ENCODE data around the gene ZC3H12D. TPM values are rescaled to one million over a fixed set of nuclear protein-coding genes. Genes with fewer than 3 reads are reported as not detected.

Gene ZC3H12D
- total RNA-seq, 1 experiment from 2014 or later: not detected

GRCh38 chr6:149471801-149472200 lies 13.0 kb downstream of the ZC3H12D start:
- intact Hi-C loops (cut with micrococcal nuclease; ENCODE audit: unreplicated experiment): no loop called here
- H3K9me3 ChIP-seq (ENCODE audit: insufficient read depth, low read depth): no peaks in the 10 kb centered on the region
- POLR2A ChIA-PET (ENCODE audit: unreplicated experiment): no interaction called here

GRCh38 chr6:149470948-149471347 lies 13.9 kb downstream of the ZC3H12D start:
- H3K36me3 ChIP-seq (ENCODE audit: low read depth): no peaks in the 10 kb centered on the region
- H3K4me2 ChIP-seq: no peak overlapping the region
- no peaks in the 10 kb centered on the region for H3K27me3 ChIP-seq (ENCODE audit: insufficient read depth, low read depth)
- DNase-seq: no peak
- no peaks in the 10 kb centered on the region for H3K79me2 ChIP-seq (ENCODE audit: low read depth)
- no peaks in the 10 kb centered on the region for H3K4me1 ChIP-seq (replicated peaks; ENCODE audit: insufficient read depth)
- POLR2A ChIA-PET (ENCODE audit: unreplicated experiment): no interaction called here
- H4K20me1 ChIP-seq (ENCODE audit: insufficient read depth): no peaks in the 10 kb centered on the region
- no peaks in the 10 kb centered on the region for H3F3A ChIP-seq (ENCODE audit: insufficient read depth, low read depth)
- H3K9me3 ChIP-seq (ENCODE audit: insufficient read depth, low read depth): no peaks in the 10 kb centered on the region
- H2AFZ ChIP-seq: no peak overlapping the region
- no peaks in the 10 kb centered on the region for H3K9me2 ChIP-seq (ENCODE audit: insufficient read depth)
- TF ChIP-seq CTCF (conservative IDR thresholded peaks at IDR 0.05): no peak
- no peak for TF ChIP-seq EZH2 (IDR thresholded peaks at IDR 0.05; ENCODE audit: low read depth)
- BruUV-seq (replicated peaks): no TSS peak
- H3K4me3 ChIP-seq: no peak overlapping the region
- intact Hi-C loops (cut with micrococcal nuclease; ENCODE audit: unreplicated experiment): no loop called here
- no peak overlapping the region for H3K27ac ChIP-seq
- CTCF ChIA-PET: no interaction called here

More at GRCh38 chr6:149471801-149472200, 13.0 kb downstream of the ZC3H12D start:
- Histone ChIP-seq H3K27me3 (ENCODE audit: insufficient read depth, low read depth) (no peaks in the 10 kb centered on the region), H3K9me2 (ENCODE audit: insufficient read depth) (no peaks in the 10 kb centered on the region), H3K36me3 (ENCODE audit: low read depth) (no peaks in the 10 kb centered on the region), H3K27ac (no peak overlapping the region), H2AFZ (no peak overlapping the region), H3F3A (ENCODE audit: insufficient read depth, low read depth) (no peaks in the 10 kb centered on the region), H3K79me2 (ENCODE audit: low read depth) (no peaks in the 10 kb centered on the region), H3K4me1 (replicated peaks; ENCODE audit: insufficient read depth) (no peaks in the 10 kb centered on the region), H3K4me3 (no peak overlapping the region), H4K20me1 (ENCODE audit: insufficient read depth) (no peaks in the 10 kb centered on the region), H3K4me2 (no peak overlapping the region)
- no peak for TF ChIP-seq EZH2 (IDR thresholded peaks at IDR 0.05; ENCODE audit: low read depth)
- no peak for TF ChIP-seq CTCF (conservative IDR thresholded peaks at IDR 0.05)
- CTCF ChIA-PET: no interaction called here
- no TSS peak for BruUV-seq (replicated peaks)
- DNase-seq: no peak

- Histone ChIP-seq H2AFZ (no peak overlapping the region), H4K20me1 (ENCODE audit: insufficient read depth) (no peaks in the 10 kb centered on the region), H3K9me3 (ENCODE audit: insufficient read depth, low read depth) (no peaks in the 10 kb centered on the region), H3K79me2 (ENCODE audit: low read depth) (no peaks in the 10 kb centered on the region), H3K4me3 (no peak overlapping the region), H3K27me3 (ENCODE audit: insufficient read depth, low read depth) (no peaks in the 10 kb centered on the region), H3K36me3 (ENCODE audit: low read depth) (no peaks in the 10 kb centered on the region), H3K27ac (no peak overlapping the region), H3K9me2 (ENCODE audit: insufficient read depth) (no peaks in the 10 kb centered on the region), H3F3A (ENCODE audit: insufficient read depth, low read depth) (no peaks in the 10 kb centered on the region), H3K4me2 (no peak overlapping the region), H3K4me1 (replicated peaks; ENCODE audit: insufficient read depth) (no peaks in the 10 kb centered on the region)
- no peak for DNase-seq
- no peak for TF ChIP-seq CTCF (conservative IDR thresholded peaks at IDR 0.05)
- TF ChIP-seq EZH2 (IDR thresholded peaks at IDR 0.05; ENCODE audit: low read depth): no peak
- CTCF ChIA-PET: no interaction called here
- POLR2A ChIA-PET (ENCODE audit: unreplicated experiment): no interaction called here
- intact Hi-C loops (cut with micrococcal nuclease; ENCODE audit: unreplicated experiment): no loop called here
- no TSS peak for BruUV-seq (replicated peaks)
These were observed 16.6 kb downstream of the ZC3H12D start for GRCh38 chr6:149468179-149468578.
